Measurements from ENCODE around the gene NFX1.

The NFX1 gene

DNA sequence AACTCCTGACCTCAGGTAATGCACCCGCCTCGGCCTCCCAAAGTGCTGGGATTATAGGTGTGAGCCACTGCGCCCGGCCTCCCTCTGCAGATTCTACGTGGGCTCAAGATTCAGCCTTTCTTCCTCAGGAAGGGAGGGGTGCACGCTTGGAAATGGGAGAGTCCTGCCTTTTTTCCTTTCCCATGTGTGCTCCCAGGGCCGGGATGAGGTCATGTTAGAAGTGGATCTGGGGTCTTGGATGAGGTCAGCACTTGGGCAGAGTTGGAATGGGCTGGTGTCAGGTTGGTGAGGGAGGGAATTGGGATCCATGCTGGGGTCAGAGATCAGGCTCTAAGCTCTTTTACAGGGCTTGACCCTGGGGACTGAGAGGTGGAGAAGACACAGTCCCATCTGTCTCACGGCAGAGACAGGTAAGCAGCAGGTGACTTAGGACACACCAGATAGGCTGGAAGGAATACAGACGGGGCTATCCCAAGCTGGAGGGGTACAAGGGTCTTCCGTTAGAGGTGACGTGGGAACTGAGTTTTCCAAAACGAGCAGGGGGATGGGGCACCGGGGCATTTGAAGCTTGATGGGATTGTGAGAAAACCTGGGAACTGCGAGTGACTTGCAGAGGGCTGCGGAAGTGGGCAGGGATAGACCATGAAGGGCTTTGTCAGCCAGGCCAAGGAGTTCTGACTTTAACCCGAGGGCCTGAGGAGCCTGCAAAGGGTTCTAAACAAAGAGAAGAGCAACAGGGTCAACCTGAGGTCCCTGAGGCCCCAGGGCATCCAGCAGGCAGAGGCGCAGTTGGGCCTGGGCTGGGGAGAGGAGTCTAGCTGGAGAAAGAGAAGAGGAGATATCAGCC is 113.8 kb downstream of the NFX1 start:
- Histone ChIP-seq H3K4me3 (ENCODE audit: low read length) (no peak overlapping the region), H3K36me3 (ENCODE audit: control insufficient read depth, insufficient read depth, low read length) (no peaks in the 10 kb centered on the region), H3K4me1 (ENCODE audit: control insufficient read depth, insufficient read depth, low read length) (peaks cover 7% of the 10 kb centered on the region), H3K9ac (ENCODE audit: low read length) (no peak overlapping the region), H3K9me3 (ENCODE audit: control insufficient read depth, low read length) (no peaks in the 10 kb centered on the region), H3K27me3 (ENCODE audit: control insufficient read depth, insufficient read depth, low read length) (no peaks in the 10 kb centered on the region)

- Histone ChIP-seq H3K36me3 (ENCODE audit: control insufficient read depth, insufficient read depth, low read length) (no peaks in the 10 kb centered on the region), H3K9ac (ENCODE audit: low read length) (no peak overlapping the region), H3K4me3 (ENCODE audit: low read length) (no peak overlapping the region)
Measured at GRCh38 chr9:33404788-33405362, 114.6 kb downstream of the NFX1 start.

GRCh38 chr9:33407061-33407460 is 116.7 kb downstream of the NFX1 start:
- Histone ChIP-seq H3K9ac (ENCODE audit: low read length) (no peak overlapping the region), H3K27me3 (ENCODE audit: control insufficient read depth, insufficient read depth, low read length) (no peaks in the 10 kb centered on the region), H3K4me3 (ENCODE audit: low read length) (no peak overlapping the region), H3K4me1 (ENCODE audit: control insufficient read depth, insufficient read depth, low read length) (peaks cover 7% of the 10 kb centered on the region), H3K36me3 (ENCODE audit: control insufficient read depth, insufficient read depth, low read length) (no peaks in the 10 kb centered on the region), H3K9me3 (ENCODE audit: control insufficient read depth, low read length) (no peaks in the 10 kb centered on the region)

More at GRCh38 chr9:33404788-33405362, 114.6 kb downstream of the NFX1 start:
- Histone ChIP-seq H3K9me3 (ENCODE audit: control insufficient read depth, low read length) (no peaks in the 10 kb centered on the region), H3K4me1 (ENCODE audit: control insufficient read depth, insufficient read depth, low read length) (peaks cover 7% of the 10 kb centered on the region), H3K27me3 (ENCODE audit: control insufficient read depth, insufficient read depth, low read length) (no peaks in the 10 kb centered on the region)

DNA sequence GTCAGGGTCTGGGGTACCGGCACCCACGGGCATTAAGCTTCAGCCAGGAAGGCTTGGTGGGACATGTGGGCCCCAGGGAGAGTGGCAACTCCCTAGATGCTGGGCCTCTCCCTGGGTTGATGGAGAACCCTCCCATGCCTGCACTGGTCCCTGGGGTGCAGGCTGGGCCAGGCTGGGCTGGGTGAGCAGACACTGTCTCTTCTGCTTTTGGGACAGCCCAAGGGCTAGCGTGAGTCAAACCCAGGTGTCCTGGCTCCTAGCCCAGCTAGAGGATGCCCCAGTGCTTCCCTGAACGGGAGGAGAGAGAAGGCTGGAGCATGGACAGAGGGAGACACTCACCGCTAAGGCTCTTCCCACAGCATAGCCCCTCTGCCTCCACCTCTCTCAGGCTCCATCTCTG is 117.8 kb downstream of the NFX1 start:
- H3K27me3 ChIP-seq (ENCODE audit: control insufficient read depth, insufficient read depth, low read length): no peaks in the 10 kb centered on the region
- H3K9me3 ChIP-seq (ENCODE audit: control insufficient read depth, low read length): no peaks in the 10 kb centered on the region
- no peak overlapping the region for H3K4me3 ChIP-seq (ENCODE audit: low read length)
- H3K9ac ChIP-seq (ENCODE audit: low read length): no peak overlapping the region
- H3K36me3 ChIP-seq (ENCODE audit: control insufficient read depth, insufficient read depth, low read length): no peaks in the 10 kb centered on the region
- H3K4me1 ChIP-seq (ENCODE audit: control insufficient read depth, insufficient read depth, low read length): peaks cover 5% of the 10 kb centered on the region

- no peak overlapping the region for H3K4me3 ChIP-seq (ENCODE audit: low read length)
- no peaks in the 10 kb centered on the region for H3K36me3 ChIP-seq (ENCODE audit: control insufficient read depth, insufficient read depth, low read length)
- peaks cover 49% of the 10 kb centered on the region for H3K4me1 ChIP-seq (ENCODE audit: control insufficient read depth, insufficient read depth, low read length)
- no peak overlapping the region for H3K9ac ChIP-seq (ENCODE audit: low read length)
- H3K27me3 ChIP-seq (ENCODE audit: control insufficient read depth, insufficient read depth, low read length): peaks cover 3% of the 10 kb centered on the region
- no peaks in the 10 kb centered on the region for H3K9me3 ChIP-seq (ENCODE audit: control insufficient read depth, low read length)
Measured at GRCh38 chr9:33414268-33414667, 124.0 kb downstream of the NFX1 start.

GRCh38 chr9:33414889-33415500 is 124.7 kb downstream of the NFX1 start:
- Histone ChIP-seq H3K9ac (ENCODE audit: low read length) (peak overlapping the region; percentile 55), H3K9me3 (ENCODE audit: control insufficient read depth, low read length) (no peaks in the 10 kb centered on the region), H3K36me3 (ENCODE audit: control insufficient read depth, insufficient read depth, low read length) (no peaks in the 10 kb centered on the region), H3K4me1 (ENCODE audit: control insufficient read depth, insufficient read depth, low read length) (peaks cover 49% of the 10 kb centered on the region), H3K27me3 (ENCODE audit: control insufficient read depth, insufficient read depth, low read length) (peaks cover 3% of the 10 kb centered on the region), H3K4me3 (ENCODE audit: low read length) (no peak overlapping the region)

- Histone ChIP-seq H3K4me1 (ENCODE audit: control insufficient read depth, insufficient read depth, low read length) (peaks cover 49% of the 10 kb centered on the region), H3K27me3 (ENCODE audit: control insufficient read depth, insufficient read depth, low read length) (peaks cover 3% of the 10 kb centered on the region), H3K9ac (ENCODE audit: low read length) (peak overlapping the region; percentile 55), H3K4me3 (ENCODE audit: low read length) (no peak overlapping the region), H3K9me3 (ENCODE audit: control insufficient read depth, low read length) (no peaks in the 10 kb centered on the region), H3K36me3 (ENCODE audit: control insufficient read depth, insufficient read depth, low read length) (no peaks in the 10 kb centered on the region)
Measured at GRCh38 chr9:33415501-33416038, 125.3 kb downstream of the NFX1 start.

DNA sequence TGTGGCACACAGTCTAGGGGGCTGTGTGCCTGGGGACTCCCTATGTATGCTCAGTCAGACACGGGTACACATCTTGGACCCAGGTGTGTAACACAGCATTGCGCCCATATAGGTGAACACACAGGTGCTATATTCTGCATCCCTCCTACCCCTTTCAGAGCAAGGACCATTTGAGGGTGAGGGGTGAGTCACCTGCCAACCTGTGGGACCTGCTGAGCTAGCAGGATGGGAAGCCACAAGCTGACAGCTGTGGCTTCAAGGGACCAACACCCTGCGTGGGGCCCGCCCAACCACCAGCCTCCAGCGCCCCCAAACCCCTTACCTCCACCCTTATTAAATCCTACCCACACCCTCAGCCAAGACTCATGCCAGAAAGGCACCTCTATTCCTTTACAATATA is 126.7 kb downstream of the NFX1 start:
- H3K36me3 ChIP-seq (ENCODE audit: control insufficient read depth, insufficient read depth, low read length): no peaks in the 10 kb centered on the region
- H3K27me3 ChIP-seq (ENCODE audit: control insufficient read depth, insufficient read depth, low read length): peaks cover 3% of the 10 kb centered on the region
- no peak overlapping the region for H3K4me3 ChIP-seq (ENCODE audit: low read length)
- no peaks in the 10 kb centered on the region for H3K9me3 ChIP-seq (ENCODE audit: control insufficient read depth, low read length)
- no peak overlapping the region for H3K9ac ChIP-seq (ENCODE audit: low read length)
- peaks cover 49% of the 10 kb centered on the region for H3K4me1 ChIP-seq (ENCODE audit: control insufficient read depth, insufficient read depth, low read length)

DNA sequence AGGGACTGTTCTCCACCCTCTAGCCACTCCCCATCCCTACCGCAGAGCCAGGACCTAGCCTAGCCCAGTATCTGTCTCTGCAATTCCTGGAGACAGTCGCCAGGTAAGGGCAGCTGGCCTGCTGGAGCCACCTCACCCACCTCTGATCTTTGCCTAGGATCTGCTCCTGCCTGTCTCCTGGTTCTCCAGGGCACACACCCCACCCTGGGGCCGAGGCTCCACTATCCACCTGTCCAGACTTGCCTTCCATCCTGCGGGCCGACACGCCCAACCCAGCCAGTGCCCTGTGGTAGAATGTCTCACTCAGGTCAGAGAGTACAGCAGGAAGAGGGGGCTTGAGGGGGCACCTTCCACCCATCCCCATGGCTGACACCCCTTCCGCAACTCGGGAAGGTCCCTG is 127.8 kb downstream of the NFX1 start:
- no peaks in the 10 kb centered on the region for H3K9me3 ChIP-seq (ENCODE audit: control insufficient read depth, low read length)
- no peak overlapping the region for H3K9ac ChIP-seq (ENCODE audit: low read length)
- peaks cover 3% of the 10 kb centered on the region for H3K27me3 ChIP-seq (ENCODE audit: control insufficient read depth, insufficient read depth, low read length)
- H3K4me3 ChIP-seq (ENCODE audit: low read length): no peak overlapping the region
- H3K4me1 ChIP-seq (ENCODE audit: control insufficient read depth, insufficient read depth, low read length): peaks cover 49% of the 10 kb centered on the region
- no peaks in the 10 kb centered on the region for H3K36me3 ChIP-seq (ENCODE audit: control insufficient read depth, insufficient read depth, low read length)

DNA sequence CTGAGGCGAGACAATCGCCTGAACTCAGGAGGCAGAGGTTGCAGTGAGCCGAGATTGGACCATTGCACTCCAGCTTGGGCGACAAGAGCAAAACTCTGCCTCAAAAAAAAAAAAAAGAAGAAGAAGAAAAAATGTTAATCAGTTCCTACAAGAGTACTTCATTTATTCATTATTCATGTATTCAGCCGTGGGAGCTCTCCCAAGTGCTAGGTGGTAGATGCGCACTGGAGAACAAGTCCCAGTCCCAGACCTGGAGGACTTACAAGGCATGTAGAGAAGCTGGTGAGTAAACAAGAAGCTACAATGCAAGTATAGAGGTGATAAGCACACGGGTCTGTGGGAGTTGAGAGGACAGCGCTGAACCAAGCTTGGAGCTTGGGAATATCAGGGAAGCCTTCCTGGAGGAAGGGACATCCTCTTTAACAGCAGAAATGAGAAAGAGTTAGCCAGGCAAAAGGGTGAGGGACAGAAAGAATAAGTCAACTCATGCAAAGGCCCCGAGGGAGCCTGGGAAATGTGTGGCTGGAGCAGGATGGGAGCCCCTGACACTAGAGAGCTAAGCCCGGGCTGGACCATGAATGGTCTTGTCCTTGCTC is 129.5 kb downstream of the NFX1 start:
- no peaks in the 10 kb centered on the region for H3K36me3 ChIP-seq (ENCODE audit: control insufficient read depth, insufficient read depth, low read length)
- H3K9ac ChIP-seq (ENCODE audit: low read length): no peak overlapping the region
- no peaks in the 10 kb centered on the region for H3K9me3 ChIP-seq (ENCODE audit: control insufficient read depth, low read length)
- peaks cover 3% of the 10 kb centered on the region for H3K27me3 ChIP-seq (ENCODE audit: control insufficient read depth, insufficient read depth, low read length)
- H3K4me1 ChIP-seq (ENCODE audit: control insufficient read depth, insufficient read depth, low read length): peaks cover 38% of the 10 kb centered on the region
- H3K4me3 ChIP-seq (ENCODE audit: low read length): no peak overlapping the region

Data from mucosa of stomach (tissue), 1 donor.